ENCODE measurements around the gene MYO7B. TPM values are rescaled to one million over a fixed set of nuclear protein-coding genes. Genes with fewer than 3 reads are reported as not detected.
A peak's percentile ranks its signal among the peaks of the same experiment; 100 is the strongest.

The MYO7B gene
- total RNA-seq, 1 experiment from 2014 or later: 0.48 TPM

DNA sequence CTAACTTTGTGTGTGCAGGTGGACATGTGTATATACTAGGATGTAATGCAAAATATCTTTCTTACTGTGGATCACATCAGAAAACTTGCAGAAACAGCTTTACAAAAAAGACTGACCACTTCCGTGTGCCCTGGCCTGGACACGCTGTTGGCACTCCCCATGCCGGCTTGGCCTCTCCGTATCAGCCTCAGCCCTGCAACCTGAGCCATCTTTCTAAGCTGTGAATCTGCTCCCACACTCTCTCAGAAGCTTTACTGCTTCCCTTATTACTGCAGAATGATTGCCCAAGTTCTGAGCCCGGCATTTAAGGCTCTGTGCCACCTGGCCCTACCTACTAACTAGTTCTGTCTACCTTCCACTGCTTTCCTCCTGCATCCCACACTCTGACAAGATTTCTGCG, 37.8 kb downstream of the MYO7B start:
- no peak for DNase-seq (ENCODE audit: low spot score)

DNA sequence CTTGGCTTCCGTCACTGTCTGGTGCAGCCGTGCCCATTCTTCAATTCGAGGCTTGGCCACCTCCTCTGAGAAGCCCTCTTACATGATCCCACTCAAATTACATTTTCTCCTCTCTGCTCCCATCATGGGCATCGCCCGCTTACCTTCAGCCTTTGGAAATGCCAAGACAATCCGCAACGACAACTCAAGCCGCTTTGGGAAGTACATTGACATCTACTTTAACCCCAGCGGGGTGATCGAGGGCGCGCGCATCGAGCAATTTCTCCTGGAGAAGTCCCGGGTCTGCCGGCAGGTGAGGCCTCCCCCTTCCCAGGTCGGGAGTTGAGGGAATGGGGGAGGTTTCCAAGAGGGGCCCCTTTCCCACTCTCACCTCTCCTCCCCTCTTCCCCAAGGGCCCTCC, 38.3 kb downstream of the MYO7B start:
- no peak for DNase-seq (ENCODE audit: low spot score)

DNA sequence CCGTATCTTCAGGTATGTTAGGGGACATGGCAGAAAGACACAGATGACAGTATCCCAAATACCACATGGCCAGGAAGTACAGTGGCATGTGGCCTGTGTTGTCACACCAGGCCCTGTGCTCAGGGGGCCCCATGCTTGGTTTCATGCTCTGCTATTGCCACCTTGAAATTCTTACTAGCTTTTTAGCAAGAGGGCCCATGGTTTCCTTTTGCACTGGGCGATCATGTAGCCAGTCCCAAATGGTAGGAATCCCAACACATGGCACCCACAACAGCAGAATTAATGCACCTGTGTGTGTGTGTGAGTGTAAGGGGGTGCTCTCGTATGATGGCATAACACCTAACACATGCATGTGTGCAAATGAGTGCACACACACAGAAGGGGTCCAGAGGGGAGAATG, 39.2 kb downstream of the MYO7B start:
- DNase-seq (ENCODE audit: low spot score): no peak

DNA sequence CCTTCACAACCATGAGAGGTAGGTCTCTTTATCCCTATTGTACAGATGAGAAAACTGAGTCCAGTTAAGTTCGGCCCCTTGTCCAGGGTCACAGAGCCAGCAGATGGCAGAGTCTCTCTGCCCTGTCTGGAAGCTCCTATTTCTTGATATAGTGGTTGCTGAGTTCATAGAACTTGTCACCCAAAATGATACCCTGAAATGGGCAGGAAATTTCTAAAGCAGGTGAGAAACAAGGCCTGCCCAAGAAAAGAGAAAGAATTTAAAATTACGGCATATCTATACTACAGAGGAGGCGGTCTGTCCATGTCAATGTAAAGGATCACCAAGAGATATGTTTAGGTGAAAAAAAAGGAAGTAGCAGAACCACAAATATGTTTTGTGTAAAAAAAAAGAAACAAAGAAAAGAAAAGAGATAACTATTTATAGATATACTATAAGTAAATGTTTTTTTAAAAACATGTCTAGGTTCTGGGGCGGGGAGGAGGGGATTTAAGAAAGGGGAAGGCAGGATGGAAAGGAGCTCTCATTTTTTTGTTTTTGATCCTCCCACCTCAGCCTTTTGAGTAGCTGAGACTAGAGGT, 39.8 kb downstream of the MYO7B start:
- DNase-seq (ENCODE audit: low spot score): no peak

DNA sequence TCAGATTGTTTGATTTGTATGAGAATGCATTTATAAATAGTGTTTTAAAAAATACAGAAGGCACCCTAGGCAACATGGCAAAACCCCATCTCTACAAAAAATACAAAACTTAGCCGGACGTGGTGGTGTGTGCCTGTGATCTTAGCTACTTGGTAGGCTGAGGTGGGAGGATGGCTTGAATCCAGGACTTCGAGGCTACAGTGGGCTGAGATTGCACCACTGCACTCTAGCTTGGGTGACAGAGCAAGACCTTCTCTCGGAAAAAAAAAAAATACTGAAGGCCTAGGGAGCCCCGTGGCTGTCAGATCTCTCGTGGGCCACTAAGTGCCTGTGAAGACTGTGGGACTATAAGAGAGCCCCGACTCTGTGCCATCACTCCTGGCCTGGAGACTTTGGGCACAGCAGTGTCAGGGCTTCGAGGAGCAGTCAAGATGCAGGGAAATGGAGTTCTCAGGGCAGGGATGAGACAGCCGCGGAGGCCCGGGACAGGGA, 40.5 kb downstream of the MYO7B start:
- no peak for DNase-seq (ENCODE audit: low spot score)

DNA sequence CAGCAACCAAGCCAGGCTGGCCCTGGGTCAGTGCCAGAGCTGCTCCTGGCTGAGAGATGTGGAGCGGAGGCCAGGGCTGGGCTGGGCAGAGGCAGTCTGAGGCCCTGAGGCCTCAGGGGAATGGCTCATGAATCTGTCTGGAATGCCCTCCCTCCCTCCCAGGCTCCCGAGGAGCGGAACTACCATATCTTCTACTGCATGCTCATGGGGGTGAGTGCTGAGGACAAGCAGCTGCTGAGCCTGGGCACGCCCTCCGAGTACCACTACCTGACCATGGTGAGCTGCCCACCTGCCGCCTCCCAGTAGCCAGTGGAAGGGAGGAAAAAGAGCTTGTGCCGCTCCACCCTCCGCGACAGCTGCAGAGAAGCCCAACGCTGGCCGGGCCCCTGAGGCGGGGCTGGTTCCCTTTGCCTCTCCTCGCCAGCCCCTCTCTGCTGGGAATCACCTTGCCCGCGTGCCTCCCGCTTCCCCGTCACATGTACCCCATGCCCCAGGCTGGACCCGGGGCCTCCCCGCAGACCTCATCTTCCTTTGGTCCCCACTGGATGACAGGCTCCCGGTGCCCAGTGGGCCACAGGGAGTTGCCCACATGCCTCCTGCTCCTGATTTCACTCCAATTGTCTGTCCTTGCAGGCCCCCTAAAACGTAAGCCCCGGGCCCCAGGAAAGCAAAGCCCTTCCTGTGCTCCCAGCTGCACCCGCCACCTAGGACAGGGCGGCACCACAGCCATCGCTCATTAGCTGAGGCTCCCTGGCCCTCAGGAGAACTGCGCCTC, 41.1 kb downstream of the MYO7B start:
- peak; percentile 42 for DNase-seq (ENCODE audit: low spot score)

DNA sequence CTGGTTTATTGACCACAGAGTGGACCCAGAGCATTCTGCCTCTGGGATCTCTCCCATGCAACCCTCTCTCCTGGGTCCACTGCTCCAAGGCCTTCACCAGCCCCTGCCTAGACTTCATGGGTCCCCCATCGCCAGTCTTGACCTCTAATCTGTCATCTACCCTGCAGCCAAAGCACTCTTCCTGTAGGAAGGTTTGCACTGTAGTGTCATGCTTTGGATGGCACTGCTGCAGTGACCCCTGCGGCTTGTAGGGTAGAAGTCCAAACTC, 41.7 kb downstream of the MYO7B start:
- no peak for DNase-seq (ENCODE audit: low spot score)

DNA sequence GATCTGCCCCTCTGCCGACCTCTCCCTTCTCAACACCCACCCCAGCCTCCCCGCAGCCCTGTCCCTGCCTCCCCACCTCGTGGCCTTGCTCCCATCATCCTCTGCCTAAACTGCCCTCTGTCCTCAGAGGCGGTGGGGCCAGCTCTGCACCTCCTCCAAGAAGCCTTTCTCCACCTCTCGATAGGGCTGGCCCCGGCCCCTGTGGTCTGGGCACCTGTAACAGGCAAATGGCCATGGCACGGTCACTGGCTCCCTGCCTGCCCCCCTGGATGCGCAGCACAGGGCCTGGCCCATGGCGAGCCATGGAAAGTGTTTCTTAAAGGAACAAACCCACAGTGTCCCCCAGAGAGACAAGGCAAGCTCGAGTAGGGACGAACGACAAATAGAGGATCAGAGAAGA, 42.0 kb downstream of the MYO7B start:
- DNase-seq (ENCODE audit: low spot score): no peak

DNA sequence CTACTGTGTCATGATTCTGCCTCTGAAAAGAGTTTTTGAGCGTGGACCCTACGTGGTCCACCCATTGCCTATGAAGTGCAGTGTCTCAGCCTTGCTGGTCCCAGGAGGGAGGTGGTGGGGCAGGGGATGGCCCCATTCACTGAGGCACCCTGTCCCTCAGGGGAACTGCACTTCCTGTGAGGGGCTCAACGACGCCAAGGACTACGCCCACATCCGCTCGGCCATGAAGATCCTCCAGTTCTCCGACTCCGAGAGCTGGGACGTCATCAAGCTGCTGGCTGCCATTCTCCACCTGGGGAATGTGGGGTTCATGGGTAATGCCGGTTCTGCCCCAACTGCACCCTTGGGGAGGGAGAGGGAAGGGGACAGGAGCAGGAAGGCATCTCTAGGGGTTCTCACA, 42.5 kb downstream of the MYO7B start:
- DNase-seq (ENCODE audit: low spot score): peak; percentile 1

DNA sequence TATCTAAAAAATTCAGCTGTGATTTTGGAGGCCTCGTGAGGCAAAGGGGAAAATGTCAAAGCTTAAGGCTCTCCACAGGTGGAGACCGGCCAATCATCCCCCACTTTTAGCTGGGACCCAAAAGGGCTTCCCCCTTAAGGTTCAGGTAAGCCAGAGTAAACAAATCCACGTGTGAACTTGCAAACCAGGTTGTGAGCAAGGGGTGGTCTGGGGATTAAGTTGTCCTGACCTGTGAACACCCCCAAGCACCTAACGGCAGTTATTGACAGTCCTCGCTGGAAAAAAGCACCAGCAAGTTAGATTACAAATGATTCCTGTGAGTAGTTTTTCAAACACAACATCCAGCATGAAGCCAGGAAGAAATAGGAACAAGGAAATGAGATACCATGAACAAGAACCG, 42.9 kb downstream of the MYO7B start:
- DNase-seq (ENCODE audit: low spot score): no peak

DNA sequence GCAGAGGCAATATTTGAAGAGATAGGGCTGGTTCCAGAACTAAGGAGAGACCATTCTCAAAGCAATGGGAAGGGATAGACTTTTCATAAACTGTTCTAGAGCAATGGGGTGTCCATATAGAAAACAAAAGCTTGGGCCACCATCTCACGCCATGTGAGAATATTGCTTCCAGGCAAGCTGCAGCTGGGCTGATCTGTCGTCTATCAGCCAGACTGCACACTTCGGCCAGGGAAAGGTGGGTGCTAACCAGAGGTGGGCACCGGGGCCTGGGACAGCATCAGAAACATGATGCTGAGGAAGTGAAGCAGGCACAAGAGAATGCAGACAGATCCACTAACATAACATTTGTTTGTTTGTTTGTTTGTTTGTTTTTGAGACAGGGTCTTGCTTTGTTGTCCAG, 43.7 kb downstream of the MYO7B start:
- DNase-seq (ENCODE audit: low spot score): no peak

DNA sequence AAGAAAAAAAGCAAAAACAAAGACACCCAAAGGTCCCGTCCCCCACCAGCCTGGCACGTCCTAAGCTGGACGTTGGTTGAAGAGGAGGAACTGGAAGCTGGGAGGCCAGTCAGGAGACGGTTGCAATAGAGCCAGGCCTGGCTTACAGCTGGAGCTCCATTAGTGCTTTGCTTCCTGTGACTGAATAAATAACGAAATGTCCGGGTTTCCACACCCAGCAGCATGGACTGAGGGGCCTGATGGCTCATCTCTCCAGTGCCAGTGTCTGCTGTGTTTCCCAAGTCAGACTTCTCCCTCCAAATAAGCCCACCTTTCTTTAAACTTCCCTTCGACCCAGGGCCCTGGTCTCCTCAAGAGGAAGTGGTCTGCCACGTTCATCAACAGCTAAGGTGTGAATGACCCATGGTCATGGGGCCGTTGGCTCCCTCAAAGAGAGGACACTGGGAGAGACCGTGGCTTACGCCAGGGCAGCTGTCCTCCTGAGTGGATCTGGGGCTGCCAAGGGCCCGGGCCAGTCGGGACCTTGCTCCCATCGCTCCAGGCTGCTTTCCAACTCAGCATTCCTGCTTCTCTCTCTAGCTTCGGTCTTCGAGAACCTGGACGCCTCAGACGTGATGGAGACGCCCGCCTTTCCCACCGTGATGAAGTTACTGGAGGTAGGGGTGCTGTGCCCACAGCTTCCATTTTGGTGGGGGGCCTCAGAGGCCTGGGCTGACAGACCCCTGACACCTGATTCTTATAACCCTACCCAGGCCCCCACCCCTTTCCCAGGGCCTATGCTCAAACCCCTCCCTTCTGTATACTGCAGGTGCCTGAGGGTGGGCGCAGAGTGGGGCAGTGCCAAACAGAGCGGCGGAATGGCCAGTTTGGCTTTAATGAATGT, 44.9 kb downstream of the MYO7B start:
- peak; percentile 1 for DNase-seq (ENCODE audit: low spot score)

DNA sequence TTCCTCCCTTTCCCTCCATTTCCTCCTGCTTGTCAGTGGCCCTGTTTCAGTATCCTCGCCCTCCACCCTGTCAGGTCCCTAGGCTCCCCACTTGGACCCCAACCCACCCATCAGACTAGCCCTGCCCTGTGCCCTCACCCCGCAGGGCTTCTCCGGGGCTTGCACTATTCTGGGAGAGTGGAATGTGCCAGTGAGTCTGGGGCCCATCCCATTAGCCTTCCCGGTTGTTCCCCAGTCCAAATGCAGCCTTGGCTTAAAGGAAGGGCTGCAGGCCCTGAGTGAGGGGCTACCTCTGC, 45.5 kb downstream of the MYO7B start:
- DNase-seq (ENCODE audit: low spot score): no peak

DNA sequence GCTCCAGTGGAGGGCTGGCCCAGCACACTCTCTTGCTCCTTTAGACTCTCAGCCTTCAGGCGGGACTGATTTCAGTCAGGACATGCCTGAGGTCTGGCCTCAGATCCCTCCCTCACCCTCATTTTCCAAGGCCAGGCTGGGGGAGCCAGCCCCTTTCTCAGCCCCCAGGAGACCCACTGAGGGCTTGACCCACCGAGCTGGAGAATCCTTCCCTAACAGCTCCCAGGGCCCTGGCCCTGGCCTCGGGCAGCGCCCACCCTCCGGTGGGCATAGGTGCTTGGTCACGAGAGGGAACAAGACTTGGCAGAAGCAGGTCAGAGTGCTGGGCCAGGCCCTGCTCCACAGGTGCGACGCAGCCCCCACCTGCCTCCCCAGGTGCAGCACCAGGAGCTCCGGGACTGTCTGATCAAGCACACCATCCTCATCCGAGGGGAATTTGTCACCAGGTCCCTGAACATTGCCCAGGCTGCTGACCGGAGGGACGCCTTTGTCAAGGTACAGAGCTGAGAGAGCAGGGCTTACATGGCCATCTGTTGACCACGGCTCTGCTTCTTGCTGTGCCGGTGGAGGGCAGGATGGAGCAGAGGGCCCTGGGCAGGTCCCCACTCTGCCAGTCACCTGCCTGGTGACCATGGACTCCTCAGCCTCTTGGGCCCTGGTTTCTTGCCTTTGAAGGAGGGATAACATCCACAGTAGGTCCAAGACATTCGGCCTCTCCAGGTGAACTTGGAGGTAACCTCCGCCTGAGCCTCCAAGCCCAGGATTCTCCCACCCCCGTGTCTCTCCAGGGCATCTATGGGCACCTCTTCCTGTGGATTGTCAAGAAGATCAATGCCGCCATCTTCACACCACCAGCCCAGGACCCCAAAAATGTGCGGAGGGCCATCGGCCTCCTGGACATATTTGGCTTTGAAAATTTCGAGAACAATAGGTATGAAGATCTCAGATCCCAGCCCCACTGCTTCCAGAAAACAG, 46.3 kb downstream of the MYO7B start:
- DNase-seq (ENCODE audit: low spot score): no peak

DNA sequence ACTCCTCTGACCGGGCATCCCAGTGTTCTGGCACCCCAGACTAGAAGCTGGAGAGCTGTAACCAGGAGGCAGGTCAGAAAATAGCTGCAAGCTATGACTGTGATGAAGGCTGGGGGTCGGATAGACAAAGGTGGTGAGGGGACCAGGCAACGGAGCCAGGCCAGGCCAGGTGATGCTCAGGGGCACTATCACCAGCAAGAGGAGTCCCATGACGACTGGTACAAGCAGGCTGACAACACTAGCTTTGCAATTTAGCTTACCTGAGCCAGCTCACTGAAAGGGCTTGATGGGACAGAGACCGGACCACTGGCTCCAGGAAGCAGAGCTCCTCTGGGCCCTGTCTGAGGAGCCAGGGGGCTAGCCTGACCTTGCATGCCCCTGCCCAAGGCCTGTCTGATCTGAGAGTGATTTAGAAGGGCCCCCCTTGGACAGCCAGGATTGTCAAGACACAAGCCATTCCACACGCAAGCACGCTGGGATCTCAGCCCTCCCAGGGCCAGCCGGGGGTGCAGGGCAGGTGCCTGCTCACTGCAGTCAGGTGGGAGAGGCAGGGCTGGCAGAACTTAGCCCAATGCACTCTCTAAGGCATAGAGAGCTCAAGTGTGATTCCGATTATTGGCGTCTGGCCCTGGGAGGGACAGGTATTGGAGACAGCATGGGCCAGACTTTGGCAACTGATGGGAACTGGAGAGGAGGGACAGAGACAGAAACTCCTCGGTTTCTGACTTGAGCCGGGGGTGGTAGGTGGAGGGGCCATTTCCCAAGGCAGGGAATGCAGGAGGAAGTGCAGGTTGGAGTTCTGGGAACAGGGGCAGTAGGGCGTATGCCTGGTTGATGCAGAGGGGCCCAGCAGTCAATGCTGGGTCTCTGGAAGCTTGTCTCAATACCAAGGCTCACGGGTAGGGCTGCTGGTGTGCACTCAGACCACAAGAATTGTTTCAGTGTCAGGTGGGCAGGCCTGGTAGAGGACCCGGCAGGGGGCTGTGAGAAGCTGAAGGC, 47.7 kb downstream of the MYO7B start:
- DNase-seq (ENCODE audit: low spot score): no peak

DNA sequence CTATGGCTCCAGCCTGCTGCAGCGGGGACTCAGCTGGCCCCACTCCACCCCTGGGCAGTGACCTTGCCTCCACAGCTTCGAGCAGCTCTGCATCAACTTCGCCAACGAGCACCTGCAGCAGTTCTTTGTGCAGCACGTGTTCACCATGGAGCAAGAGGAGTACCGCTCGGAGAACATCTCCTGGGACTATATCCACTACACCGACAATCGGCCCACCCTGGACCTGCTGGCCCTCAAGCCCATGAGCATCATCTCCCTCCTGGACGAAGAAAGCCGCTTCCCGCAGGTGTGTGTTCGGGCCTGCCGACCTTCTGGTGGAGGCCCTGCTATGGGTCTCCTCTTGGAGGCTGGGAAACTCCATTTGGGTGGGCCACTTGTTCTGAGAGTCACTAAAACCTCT, 48.6 kb downstream of the MYO7B start:
- DNase-seq (ENCODE audit: low spot score): no peak

DNA sequence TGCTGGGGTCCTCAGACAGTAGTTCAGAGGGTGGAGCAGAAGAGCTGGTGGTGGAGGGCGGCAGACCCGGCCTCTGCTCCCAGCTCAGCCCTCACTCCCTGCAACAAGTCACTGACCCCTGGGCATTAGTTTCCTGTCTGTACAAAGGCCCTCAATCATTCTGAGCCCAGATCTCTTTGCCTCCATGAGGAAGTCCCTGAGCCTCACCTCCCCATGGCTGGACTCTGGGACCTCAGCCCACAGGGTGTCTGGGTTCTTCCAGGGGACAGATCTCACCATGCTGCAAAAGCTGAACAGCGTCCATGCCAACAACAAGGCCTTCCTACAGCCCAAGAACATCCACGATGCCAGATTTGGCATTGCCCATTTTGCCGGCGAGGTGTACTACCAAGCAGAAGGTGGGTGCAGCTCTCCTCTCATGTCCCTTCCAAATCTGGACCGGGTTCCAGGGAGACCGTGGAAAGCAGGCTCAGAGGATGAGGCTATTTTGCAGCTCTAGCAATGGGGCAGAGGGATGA, 49.1 kb downstream of the MYO7B start:
- DNase-seq (ENCODE audit: low spot score): no peak

DNA sequence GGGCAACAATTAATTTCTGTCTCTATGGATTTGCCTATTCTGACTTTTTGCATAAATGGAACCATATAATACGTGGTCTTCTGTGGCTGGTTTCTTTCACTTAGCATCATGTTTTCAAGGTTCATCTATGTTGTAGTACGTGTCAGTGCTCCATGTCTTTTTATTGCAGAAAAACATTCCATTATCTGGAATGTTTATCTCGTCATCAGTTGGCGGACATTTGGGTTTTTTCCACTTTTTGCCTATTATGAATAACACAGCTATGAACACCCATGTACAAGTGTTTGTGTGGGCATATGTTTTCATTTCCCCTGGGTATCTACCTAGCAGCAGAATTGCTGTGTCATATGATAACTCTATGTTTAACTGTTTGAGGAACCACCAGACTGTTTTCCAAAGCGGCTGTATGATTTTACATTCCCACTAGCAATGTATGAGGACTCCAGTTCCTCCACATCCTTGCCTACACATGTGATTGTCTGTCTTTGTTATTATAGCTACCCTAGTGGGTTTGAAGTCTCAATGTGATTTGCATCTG, 49.9 kb downstream of the MYO7B start:
- no peak for DNase-seq (ENCODE audit: low spot score)

DNA sequence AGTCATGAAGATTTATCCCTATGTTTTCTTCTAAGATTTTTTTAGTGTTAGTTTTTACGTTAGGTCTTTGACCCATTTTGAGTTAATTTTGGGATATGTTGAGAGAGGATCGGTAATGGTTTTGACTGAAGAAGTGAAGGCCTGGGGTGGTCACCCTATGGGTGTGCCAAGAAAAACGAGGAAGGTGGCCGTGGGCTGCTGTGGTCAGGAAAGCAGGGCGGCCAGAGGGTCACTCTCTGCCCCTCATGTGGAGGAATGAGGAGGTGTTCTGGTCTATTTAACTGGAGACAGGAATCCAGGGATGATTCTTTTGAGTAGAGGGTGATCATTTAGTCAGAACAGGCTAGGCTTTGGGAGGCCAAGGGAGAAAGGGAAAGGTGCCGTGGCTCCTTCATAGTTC, 50.7 kb downstream of the MYO7B start:
- no peak for DNase-seq (ENCODE audit: low spot score)

DNA sequence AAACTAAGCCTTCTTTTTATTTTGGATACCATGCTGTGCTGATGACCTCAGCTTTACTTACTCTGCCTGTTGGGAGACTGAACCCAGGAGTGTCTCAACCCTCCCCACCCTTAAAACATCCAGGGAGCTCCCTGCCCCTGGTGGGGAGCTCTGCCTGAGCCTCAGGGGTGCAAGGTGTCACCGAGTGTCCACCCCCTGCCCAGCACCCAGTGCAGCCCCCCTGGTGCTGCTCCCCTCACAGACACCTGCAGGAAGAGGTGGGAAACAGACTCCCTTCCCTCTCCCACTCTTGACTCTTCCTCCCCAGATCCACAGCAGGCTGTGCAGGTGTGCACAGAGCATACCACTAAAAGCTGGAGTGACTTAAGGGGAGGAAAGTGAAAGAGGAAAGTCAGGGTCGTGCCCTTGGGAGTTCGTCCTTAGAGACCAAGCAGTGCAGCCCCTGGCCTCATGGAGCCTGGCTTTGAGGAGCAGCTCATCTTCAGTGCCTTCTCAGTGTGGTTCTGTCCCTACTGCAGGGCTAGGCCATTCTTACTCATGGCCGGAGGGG, 51.3 kb downstream of the MYO7B start:
- DNase-seq (ENCODE audit: low spot score): no peak

Data from H4 (cell line).